PC-3 (cell line): ENCODE data around the gene TYW1.
"Not testable (repeated sequence)": the region's sequence is repeated elsewhere in the genome, so short reads cannot be mapped to it uniquely, and the experiment has no call there.

Experiments
- CTCF ChIP-seq: fragments of 300-600 bp; sonication (generic); conservative IDR thresholded peaks from 2 replicates; pipeline ENCODE4 v1.5.1; 2017; ENCODE audit warnings: antibody characterized with exemption, low read depth, mild to moderate bottlenecking, low read length
- EZH2 ChIP-seq: fragments of 300-600 bp; sonication (generic); IDR thresholded peaks from one replicate; pipeline ENCODE4 v1.6.1; 2017; ENCODE audit warnings: antibody characterized with exemption, mild to moderate bottlenecking, low read length; ENCODE audit not compliant: unreplicated experiment
- EZH2phosphoT487 ChIP-seq: fragments of 300-600 bp; sonication (generic); IDR thresholded peaks from 2 replicates; pipeline ENCODE4 v1.6.1; 2018; ENCODE audit warnings: mild to moderate bottlenecking, antibody characterized with exemption, low read length, borderline replicate concordance

GRCh38 chr7:67106255-67106654 lies 109.6 kb downstream of the TYW1 start:
- not testable (repeated sequence) for TF ChIP-seq CTCF, EZH2, EZH2phosphoT487
